HG02588 (cell line): ENCODE data around the gene ADAMTS6.
"Not testable (repeated sequence)": the region's sequence is repeated elsewhere in the genome, so short reads cannot be mapped to it uniquely, and the experiment has no call there.

Experiments
- ATAC-seq: cut with Tn5 transposase; IDR thresholded peaks from one replicate; pipeline ENCODE4 v1.9.1; 2021; ENCODE audit warnings: mild to moderate bottlenecking, moderate library complexity; ENCODE audit not compliant: unreplicated experiment

Gene ADAMTS6

GRCh38 chr5:65370505-65370904 lies 111.2 kb downstream of the ADAMTS6 start:
- ATAC-seq, result not testable (repeated sequence)

- no peak for ATAC-seq
Measured at GRCh38 chr5:65366655-65367054, 115.1 kb downstream of the ADAMTS6 start.

- ATAC-seq, result no peak
Measured at GRCh38 chr5:65364907-65365306, 116.8 kb downstream of the ADAMTS6 start.

GRCh38 chr5:65363499-65363898 lies 118.2 kb downstream of the ADAMTS6 start:
- no peak for ATAC-seq

- no peak for ATAC-seq
Measured at GRCh38 chr5:65359981-65360380, 121.7 kb downstream of the ADAMTS6 start.

GRCh38 chr5:65359569-65359968 lies 122.2 kb downstream of the ADAMTS6 start:
- no peak for ATAC-seq

- no peak for ATAC-seq
Measured at GRCh38 chr5:65356274-65356673, 125.4 kb downstream of the ADAMTS6 start.

GRCh38 chr5:65355301-65355700 lies 126.4 kb downstream of the ADAMTS6 start:
- no peak for ATAC-seq

- ATAC-seq, result no peak
Measured at GRCh38 chr5:65341835-65342234, 139.9 kb downstream of the ADAMTS6 start.

- ATAC-seq, result no peak
Measured at GRCh38 chr5:65338606-65339151, 143.0 kb downstream of the ADAMTS6 start.

- no peak for ATAC-seq
Measured at GRCh38 chr5:65334077-65334476, 147.6 kb downstream of the ADAMTS6 start.

GRCh38 chr5:65332591-65332990 lies 149.1 kb downstream of the ADAMTS6 start:
- no peak for ATAC-seq

- ATAC-seq, result no peak
Measured at GRCh38 chr5:65329266-65329665, 152.5 kb downstream of the ADAMTS6 start.

- no peak for ATAC-seq
Measured at GRCh38 chr5:65327582-65327981, 154.1 kb downstream of the ADAMTS6 start.

- ATAC-seq, result no peak
Measured at GRCh38 chr5:65326922-65327321, 154.8 kb downstream of the ADAMTS6 start.

GRCh38 chr5:65324226-65324625 lies 157.5 kb downstream of the ADAMTS6 start:
- ATAC-seq, result no peak

- ATAC-seq, result not testable (repeated sequence)
Measured at GRCh38 chr5:65320704-65321103, 161.0 kb downstream of the ADAMTS6 start.

- no peak for ATAC-seq
Measured at GRCh38 chr5:65320250-65320649, 161.5 kb downstream of the ADAMTS6 start.

- ATAC-seq, result no peak
Measured at GRCh38 chr5:65307931-65308330, 173.8 kb downstream of the ADAMTS6 start.

GRCh38 chr5:65307088-65307487 lies 174.6 kb downstream of the ADAMTS6 start:
- ATAC-seq, result no peak

- ATAC-seq, result no peak
Measured at GRCh38 chr5:65305913-65306312, 175.8 kb downstream of the ADAMTS6 start.

- no peak for ATAC-seq
Measured at GRCh38 chr5:65299861-65300260, 181.9 kb downstream of the ADAMTS6 start.

GRCh38 chr5:65296067-65296466 lies 185.7 kb downstream of the ADAMTS6 start:
- ATAC-seq, result no peak
